ENCODE data around the gene MS4A8. TPM values are rescaled to one million over a fixed set of nuclear protein-coding genes. Genes with fewer than 3 reads are reported as not detected.

The MS4A8 gene
- total and polyA plus RNA-seq, 2 of the 13 experiments (the other 11 are each of a cell fraction or from before 2014, with no cell fraction given): not detected

DNA sequence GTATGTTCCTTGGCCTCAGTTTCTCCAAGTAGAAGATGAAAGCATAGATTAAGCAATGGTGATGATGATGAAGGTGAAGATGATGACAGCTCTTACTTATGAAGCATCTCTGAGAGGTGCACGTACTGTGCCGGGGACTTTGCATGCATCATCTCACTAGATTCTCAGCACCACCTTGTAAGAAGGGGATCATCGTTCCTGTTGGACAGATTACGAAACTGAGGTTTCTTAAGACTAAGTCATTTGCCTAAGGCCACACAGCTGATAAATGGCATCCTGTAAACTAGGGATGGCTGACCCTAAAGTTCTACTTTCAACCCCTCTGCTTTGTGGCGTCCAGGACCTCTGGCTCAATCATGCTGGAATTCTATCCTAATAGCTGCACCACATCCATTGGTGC is 65.9 kb downstream of the MS4A8 start:
- in situ Hi-C loops (cut with HindIII; ENCODE audit: extremely low pct_ligation_motif_present, low pct_unique_long_range_greater_than_20kb): no loop called here
- H3K4me2 ChIP-seq (ENCODE audit: low read depth, low read length): no peak overlapping the region
- H2AFZ ChIP-seq (ENCODE audit: low read length): no peak overlapping the region
- 44% methylated on average over 5 of the region's 5 CpGs for WGBS (ENCODE audit: low lambda C conversion rate)
- H3K79me2 ChIP-seq (ENCODE audit: insufficient read depth, low read length): no peaks in the 10 kb centered on the region
- CTCF ChIA-PET (ENCODE audit: low intra/inter-chr PET ratio, low total read pairs): no interaction called here
- ATAC-seq (no peak), DNase-seq (ENCODE audit: low spot score) (no peak), FAIRE-seq (no peak)
- TF ChIP-seq BRCA1 (CRISPR knock-in tag; IDR thresholded peaks at IDR 0.05) (no peak), CEBPB (IDR thresholded peaks at IDR 0.05; ENCODE audit: borderline replicate concordance, low read depth, low read length) (no peak), PLRG1 (conservative IDR thresholded peaks at IDR 0.05) (no peak), SCMH1 (CRISPR knock-in tag; IDR thresholded peaks at IDR 0.05; ENCODE audit: borderline replicate concordance) (no peak), ZFY (CRISPR knock-in tag; IDR thresholded peaks at IDR 0.05) (no peak), TFDP2 (CRISPR knock-in tag; IDR thresholded peaks at IDR 0.05) (no peak), PRDM15 (CRISPR knock-in tag; IDR thresholded peaks at IDR 0.05) (no peak), TBX2 (CRISPR knock-in tag; IDR thresholded peaks at IDR 0.05; ENCODE audit: borderline replicate concordance) (no peak), MBNL3 (CRISPR knock-in tag; conservative IDR thresholded peaks at IDR 0.05) (no peak)
- TF ChIP-seq, protein P1, sequence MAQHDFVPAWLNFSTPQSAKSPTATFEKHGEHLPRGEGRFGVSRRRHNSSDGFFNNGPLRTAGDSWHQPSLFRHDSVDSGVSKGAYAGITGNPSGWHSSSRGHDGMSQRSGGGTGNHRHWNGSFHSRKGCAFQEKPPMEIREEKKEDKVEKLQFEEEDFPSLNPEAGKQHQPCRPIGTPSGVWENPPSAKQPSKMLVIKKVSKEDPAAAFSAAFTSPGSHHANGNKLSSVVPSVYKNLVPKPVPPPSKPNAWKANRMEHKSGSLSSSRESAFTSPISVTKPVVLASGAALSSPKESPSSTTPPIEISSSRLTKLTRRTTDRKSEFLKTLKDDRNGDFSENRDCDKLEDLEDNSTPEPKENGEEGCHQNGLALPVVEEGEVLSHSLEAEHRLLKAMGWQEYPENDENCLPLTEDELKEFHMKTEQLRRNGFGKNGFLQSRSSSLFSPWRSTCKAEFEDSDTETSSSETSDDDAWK (CRISPR knock-in tag; IDR thresholded peaks at IDR 0.05): no peak
- no peaks in the 10 kb centered on the region for H4K20me1 ChIP-seq (ENCODE audit: insufficient read depth, low read length)
- H3K4me3 ChIP-seq (replicated peaks in 1 of 3; ENCODE audit: insufficient read depth in 1 of 3, low read depth in 2 of 3, low read length in 3 of 3): no peak overlapping the region
- H3K9me3 ChIP-seq (ENCODE audit: low read length): no peaks in the 10 kb centered on the region
- no peaks in the 10 kb centered on the region for H3K36me3 ChIP-seq (replicated peaks in 1 of 2; ENCODE audit: control insufficient read depth in 1 of 2, insufficient read depth in 2 of 2, low read length in 2 of 2)
- H3K4me1 ChIP-seq (ENCODE audit: insufficient read depth, low read length): no peaks in the 10 kb centered on the region
- POLR2A ChIA-PET: no interaction called here
- BruUV-seq (replicated peaks): no TSS peak
- no peak overlapping the region for H3K27ac ChIP-seq (ENCODE audit: extremely low read length, insufficient read depth, low read length)
- peaks cover 0 to 23% of the 10 kb centered on the region in 2 experiments; a peak in 2 of 5 replicates for H3K27me3 ChIP-seq (ENCODE audit: control insufficient read depth in 1 of 2, insufficient read depth in 2 of 2, low read length in 2 of 2)
- H3K9ac ChIP-seq (ENCODE audit: insufficient read depth, low read depth, low read length): no peak overlapping the region
- intact Hi-C loops (cut with micrococcal nuclease; ENCODE audit: unreplicated experiment): no loop called here

Other genes with a start within 250 kb of the MS4A8 start
- gene MS4A1, start 243.8 kb upstream of the MS4A8 start, total RNA-seq (2016; rRNA removed; fragmentation: Illumina TruSeq; extraction: Trizol): not detected in 2 replicates
- gene MS4A1, start 243.8 kb upstream of the MS4A8 start, polyA plus RNA-seq (2011; rRNA removed): 0.01 TPM in 1 of 2 replicates, not detected in the other
- gene MS4A12, start 206.8 kb upstream of the MS4A8 start, total RNA-seq (2016; rRNA removed; fragmentation: Illumina TruSeq; extraction: Trizol): not detected in 2 replicates
- gene MS4A12, start 206.8 kb upstream of the MS4A8 start, polyA plus RNA-seq (2011; rRNA removed): not detected in 2 replicates
- gene MS4A13, start 184.2 kb upstream of the MS4A8 start, total RNA-seq (2016; rRNA removed; fragmentation: Illumina TruSeq; extraction: Trizol): not detected in 2 replicates
- gene MS4A13, start 184.2 kb upstream of the MS4A8 start, polyA plus RNA-seq (2011; rRNA removed): not detected in 2 replicates
- not detected in 2 replicates for gene MS4A18, start 25.1 kb downstream of the MS4A8 start, total RNA-seq (2016; rRNA removed; fragmentation: Illumina TruSeq; extraction: Trizol)
- gene MS4A18, start 25.1 kb downstream of the MS4A8 start, polyA plus RNA-seq (2011; rRNA removed): not detected in 2 replicates
- not detected in 2 replicates for gene MS4A15, start 57.3 kb downstream of the MS4A8 start, total RNA-seq (2016; rRNA removed; fragmentation: Illumina TruSeq; extraction: Trizol)
- gene MS4A15, start 57.3 kb downstream of the MS4A8 start, polyA plus RNA-seq (2011; rRNA removed): not detected in 2 replicates
- not detected in 2 replicates for gene MS4A10, start 85.7 kb downstream of the MS4A8 start, total RNA-seq (2016; rRNA removed; fragmentation: Illumina TruSeq; extraction: Trizol)
- gene MS4A10, start 85.7 kb downstream of the MS4A8 start, polyA plus RNA-seq (2011; rRNA removed): not detected in 2 replicates
- 37.6 and 46.6 TPM in 2 replicates for gene CCDC86, start 142.5 kb downstream of the MS4A8 start, total RNA-seq (2016; rRNA removed; fragmentation: Illumina TruSeq; extraction: Trizol)
- 33.8 and 34.4 TPM in 2 replicates for gene CCDC86, start 142.5 kb downstream of the MS4A8 start, polyA plus RNA-seq (2011; rRNA removed)
- 1.0 and 2.5 TPM in 2 replicates for gene PTGDR2, start 156.3 kb downstream of the MS4A8 start, total RNA-seq (2016; rRNA removed; fragmentation: Illumina TruSeq; extraction: Trizol)
- gene PTGDR2, start 156.3 kb downstream of the MS4A8 start, polyA plus RNA-seq (2011; rRNA removed): 1.9 and 2.1 TPM in 2 replicates
- gene ZP1, start 167.9 kb downstream of the MS4A8 start, total RNA-seq (2016; rRNA removed; fragmentation: Illumina TruSeq; extraction: Trizol): not detected in 2 replicates
- 0.16 and 0.26 TPM in 2 replicates for gene ZP1, start 167.9 kb downstream of the MS4A8 start, polyA plus RNA-seq (2011; rRNA removed)
- gene PRPF19, start 207.0 kb downstream of the MS4A8 start, total RNA-seq (2016; rRNA removed; fragmentation: Illumina TruSeq; extraction: Trizol): 91.1 and 115 TPM in 2 replicates
- gene PRPF19, start 207.0 kb downstream of the MS4A8 start, polyA plus RNA-seq (2011; rRNA removed): 25.0 and 27.4 TPM in 2 replicates
- 10.7 and 18.0 TPM in 2 replicates for gene TMEM109, start 214.5 kb downstream of the MS4A8 start, total RNA-seq (2016; rRNA removed; fragmentation: Illumina TruSeq; extraction: Trizol)
- gene TMEM109, start 214.5 kb downstream of the MS4A8 start, polyA plus RNA-seq (2011; rRNA removed): 7.7 and 12.2 TPM in 2 replicates
- gene TMEM132A, start 224.8 kb downstream of the MS4A8 start, total RNA-seq (2016; rRNA removed; fragmentation: Illumina TruSeq; extraction: Trizol): 8.4 and 32.9 TPM in 2 replicates
- gene TMEM132A, start 224.8 kb downstream of the MS4A8 start, polyA plus RNA-seq (2011; rRNA removed): 11.1 and 22.7 TPM in 2 replicates